ENCODE data around the gene TBC1D21. TPM values are rescaled to one million over a fixed set of nuclear protein-coding genes. Genes with fewer than 3 reads are reported as not detected.

Gene TBC1D21
- total RNA-seq, 1 donor from 2014 or later, result not detected

DNA sequence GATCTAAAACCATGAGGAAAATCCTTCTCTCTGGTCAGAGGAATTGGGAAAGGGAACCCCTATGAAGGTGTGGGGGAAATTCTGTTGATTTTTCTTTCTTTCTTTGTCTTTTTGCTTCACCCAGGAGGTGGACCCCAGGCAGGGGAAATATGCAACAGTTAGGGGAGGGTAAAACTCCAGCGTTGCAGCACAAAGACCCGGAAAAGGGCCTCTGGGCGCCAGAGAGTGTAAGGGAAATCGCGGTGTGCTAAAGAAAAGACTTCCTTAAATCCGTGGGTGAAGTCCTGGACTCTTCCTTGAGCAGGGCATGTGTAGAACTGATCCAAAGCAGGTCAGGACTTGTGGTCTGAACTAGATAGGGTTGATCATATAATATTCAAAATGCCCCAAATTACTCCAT, 11.1 kb upstream of the TBC1D21 start:
- H3K27me3 ChIP-seq (ENCODE audit: control insufficient read depth, insufficient read depth, low read length), result peaks cover 10% of the 10 kb centered on the region
- H3K36me3 ChIP-seq (ENCODE audit: control insufficient read depth, insufficient read depth, low read length), result no peaks in the 10 kb centered on the region
- TF ChIP-seq, protein P1, sequence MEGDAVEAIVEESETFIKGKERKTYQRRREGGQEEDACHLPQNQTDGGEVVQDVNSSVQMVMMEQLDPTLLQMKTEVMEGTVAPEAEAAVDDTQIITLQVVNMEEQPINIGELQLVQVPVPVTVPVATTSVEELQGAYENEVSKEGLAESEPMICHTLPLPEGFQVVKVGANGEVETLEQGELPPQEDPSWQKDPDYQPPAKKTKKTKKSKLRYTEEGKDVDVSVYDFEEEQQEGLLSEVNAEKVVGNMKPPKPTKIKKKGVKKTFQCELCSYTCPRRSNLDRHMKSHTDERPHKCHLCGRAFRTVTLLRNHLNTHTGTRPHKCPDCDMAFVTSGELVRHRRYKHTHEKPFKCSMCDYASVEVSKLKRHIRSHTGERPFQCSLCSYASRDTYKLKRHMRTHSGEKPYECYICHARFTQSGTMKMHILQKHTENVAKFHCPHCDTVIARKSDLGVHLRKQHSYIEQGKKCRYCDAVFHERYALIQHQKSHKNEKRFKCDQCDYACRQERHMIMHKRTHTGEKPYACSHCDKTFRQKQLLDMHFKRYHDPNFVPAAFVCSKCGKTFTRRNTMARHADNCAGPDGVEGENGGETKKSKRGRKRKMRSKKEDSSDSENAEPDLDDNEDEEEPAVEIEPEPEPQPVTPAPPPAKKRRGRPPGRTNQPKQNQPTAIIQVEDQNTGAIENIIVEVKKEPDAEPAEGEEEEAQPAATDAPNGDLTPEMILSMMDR (IDR thresholded peaks at IDR 0.05; ENCODE audit: insufficient read depth, low read length, severe bottlenecking), result no peak
- DNase-seq (ENCODE audit: low read depth) (peak; percentile 45), FAIRE-seq (no peak)
- no peak overlapping the region for H3K4me3 ChIP-seq (ENCODE audit: low read depth, low read length)

DNA sequence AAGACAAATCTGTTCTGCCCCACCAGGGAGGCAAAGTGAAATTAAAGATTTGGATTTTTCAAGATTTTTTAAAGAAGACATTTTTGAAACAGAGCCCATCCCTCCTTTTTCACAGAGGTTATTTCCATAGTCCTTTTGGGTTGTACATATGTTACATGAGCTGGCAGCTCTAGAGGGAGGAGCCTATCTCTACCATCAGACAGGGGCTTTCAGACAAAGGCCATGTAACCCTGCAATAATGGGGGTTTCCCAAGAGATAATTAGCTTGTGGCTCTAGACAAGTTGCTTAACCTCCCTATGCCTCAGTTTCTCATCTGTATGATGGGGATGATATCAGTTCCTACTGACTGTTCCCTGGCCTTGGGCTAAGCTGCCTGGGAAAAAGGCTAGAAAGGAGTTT, 8.0 kb upstream of the TBC1D21 start:
- Histone ChIP-seq H3K27me3 (ENCODE audit: control insufficient read depth, insufficient read depth, low read length) (peaks cover 12% of the 10 kb centered on the region), H3K4me3 (ENCODE audit: low read depth, low read length) (no peak overlapping the region), H3K36me3 (ENCODE audit: control insufficient read depth, insufficient read depth, low read length) (no peaks in the 10 kb centered on the region)
- FAIRE-seq (no peak), DNase-seq (ENCODE audit: low read depth) (no peak)
- TF ChIP-seq, protein P1 (IDR thresholded peaks at IDR 0.05; ENCODE audit: insufficient read depth, low read length, severe bottlenecking), result no peak

DNA sequence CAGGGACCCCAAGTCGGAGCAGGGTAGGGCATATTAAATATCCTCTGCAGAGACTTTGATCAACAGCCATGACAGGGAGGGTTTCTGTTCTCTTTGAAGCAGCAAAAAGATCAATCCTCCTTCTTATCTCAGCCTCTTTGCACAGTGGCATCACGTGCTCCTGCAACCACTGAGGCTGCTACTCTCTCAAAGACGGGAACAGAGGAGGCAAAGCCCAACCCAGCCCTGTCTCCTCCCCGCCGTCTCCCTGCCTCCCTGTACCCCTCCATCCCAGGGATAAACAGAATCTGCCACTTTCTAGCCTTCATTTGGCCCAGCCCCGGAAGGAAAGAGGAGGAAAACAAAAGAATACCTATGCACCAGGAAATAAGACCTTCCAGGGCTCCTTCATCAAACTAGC, 7.5 kb upstream of the TBC1D21 start:
- H3K36me3 ChIP-seq (ENCODE audit: control insufficient read depth, insufficient read depth, low read length), result no peaks in the 10 kb centered on the region
- DNase-seq (ENCODE audit: low read depth) (no peak), FAIRE-seq (no peak)
- TF ChIP-seq, protein P1 (IDR thresholded peaks at IDR 0.05; ENCODE audit: insufficient read depth, low read length, severe bottlenecking), result no peak
- peaks cover 13% of the 10 kb centered on the region for H3K27me3 ChIP-seq (ENCODE audit: control insufficient read depth, insufficient read depth, low read length)
- H3K4me3 ChIP-seq (ENCODE audit: low read depth, low read length), result no peak overlapping the region

DNA sequence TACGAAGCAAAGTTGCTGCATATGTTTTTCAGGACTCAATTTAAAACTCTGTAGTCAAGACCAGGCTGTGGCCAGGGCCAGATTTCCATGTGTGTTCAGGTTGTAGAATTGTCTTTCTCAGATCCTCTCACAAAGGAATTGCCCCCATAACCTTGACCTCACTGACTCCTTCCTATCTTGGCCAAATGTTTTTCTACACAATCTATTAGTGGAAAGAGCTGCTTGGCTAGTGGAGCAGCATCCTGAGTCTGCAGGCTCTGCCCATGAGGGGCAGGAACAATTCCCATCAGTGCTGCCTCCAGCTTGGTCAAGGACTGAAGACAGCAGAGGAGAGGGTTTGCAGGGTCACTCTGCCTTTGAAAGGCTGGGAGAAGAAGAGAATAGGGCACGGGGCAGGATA, 6.9 kb upstream of the TBC1D21 start:
- no peaks in the 10 kb centered on the region for H3K36me3 ChIP-seq (ENCODE audit: control insufficient read depth, insufficient read depth, low read length)
- no peak overlapping the region for H3K4me3 ChIP-seq (ENCODE audit: low read depth, low read length)
- FAIRE-seq, result no peak
- TF ChIP-seq, protein P1 (IDR thresholded peaks at IDR 0.05; ENCODE audit: insufficient read depth, low read length, severe bottlenecking), result no peak
- DNase-seq (ENCODE audit: low read depth), result no peak
- H3K27me3 ChIP-seq (ENCODE audit: control insufficient read depth, insufficient read depth, low read length), result peaks cover 14% of the 10 kb centered on the region

DNA sequence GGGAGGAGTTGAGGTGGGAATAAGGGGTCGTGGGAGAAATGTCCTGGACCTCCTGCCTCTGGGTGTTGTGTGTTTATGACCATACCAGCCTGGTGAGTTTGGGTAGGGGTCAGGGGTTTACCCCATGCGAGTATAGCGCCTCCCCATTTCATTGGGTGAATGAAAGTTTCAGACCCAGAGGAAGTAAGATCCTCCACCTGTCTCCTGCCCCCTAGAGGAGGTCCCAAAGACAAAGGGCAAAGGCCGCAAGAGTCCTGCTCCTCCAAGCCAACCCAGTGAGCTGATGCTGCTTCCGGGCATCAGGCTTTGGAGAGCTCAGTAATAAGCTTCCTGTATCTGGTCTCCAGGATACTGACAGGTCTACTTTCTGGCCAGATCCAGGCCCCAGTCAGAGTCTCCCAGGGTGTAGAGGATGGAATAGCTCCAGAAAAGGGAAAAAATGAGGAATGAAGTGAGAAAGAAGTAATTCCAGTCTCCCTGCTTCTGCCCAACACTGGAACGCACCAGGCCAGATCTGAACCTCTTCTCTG, 6.4 kb upstream of the TBC1D21 start:
- no peak for DNase-seq (ENCODE audit: low read depth)
- H3K27me3 ChIP-seq (ENCODE audit: control insufficient read depth, insufficient read depth, low read length), result peaks cover 14% of the 10 kb centered on the region

More for the DNA sequence above, 6.4 kb upstream of the TBC1D21 start:
- TF ChIP-seq, protein P1 (IDR thresholded peaks at IDR 0.05; ENCODE audit: insufficient read depth, low read length, severe bottlenecking), result no peak
- no peak for FAIRE-seq
- Histone ChIP-seq H3K4me3 (ENCODE audit: low read depth, low read length) (no peak overlapping the region), H3K36me3 (ENCODE audit: control insufficient read depth, insufficient read depth, low read length) (no peaks in the 10 kb centered on the region)
